Smooth muscle cell (in vitro differentiated cells): ENCODE data around the gene CNTN4. TPM values are rescaled to one million over a fixed set of nuclear protein-coding genes. Genes with fewer than 3 reads are reported as not detected.

Source experiments
- DNase-seq: peaks from one replicate; lab custom pipeline; 2025; ENCODE audit not compliant: unreplicated experiment; lab: John Stamatoyannopoulos, UW
- H2AFZ ChIP-seq: fragments of 200-600 bp; sonication (generic); 2 replicates; pipeline ENCODE4 v1.6.0; 2016; ENCODE audit warnings: antibody characterized with exemption, low read depth, mild to moderate bottlenecking
- H3F3A ChIP-seq: fragments of 200-600 bp; sonication (generic); 2 replicates; pipeline ENCODE4 v1.6.0; 2017; ENCODE audit warnings: antibody characterized with exemption, low read depth
- H3K27ac ChIP-seq: fragments of 200-600 bp; sonication (generic); 2 replicates; pipeline ENCODE4 v1.5.1; 2016; ENCODE audit warnings: low read depth, mild to moderate bottlenecking
- H3K27me3 ChIP-seq: fragments of 200-600 bp; sonication (generic); 2 replicates; pipeline ENCODE4 v1.6.1; 2016; ENCODE audit warnings: low read depth, mild to moderate bottlenecking
- H3K36me3 ChIP-seq: fragments of 200-600 bp; sonication (generic); 2 replicates; pipeline ENCODE4 v1.5.1; 2016; ENCODE audit warnings: low read depth
- H3K4me1 ChIP-seq: fragments of 200-600 bp; sonication (generic); 2 replicates; pipeline ENCODE4 v1.5.1; 2016; ENCODE audit warnings: low read depth
- H3K4me2 ChIP-seq: fragments of 200-600 bp; sonication (generic); 2 replicates; pipeline ENCODE4 v1.6.0; 2016; ENCODE audit warnings: mild to moderate bottlenecking
- H3K4me3 ChIP-seq: fragments of 200-600 bp; sonication (generic); 2 replicates; pipeline ENCODE4 v1.5.1; 2016; ENCODE audit warnings: mild to moderate bottlenecking
- H3K79me2 ChIP-seq: fragments of 200-600 bp; sonication (generic); 2 replicates; pipeline ENCODE4 v1.6.0; 2016; ENCODE audit warnings: low read depth, mild to moderate bottlenecking
- H3K9ac ChIP-seq: fragments of 200-600 bp; sonication (generic); 2 replicates; pipeline ENCODE4 v1.6.0; 2016; ENCODE audit warnings: low read depth
- H3K9me3 ChIP-seq: fragments of 200-600 bp; sonication (generic); replicated peaks from 2 replicates; pipeline ENCODE4 v1.5.1; 2016; ENCODE audit warnings: low read depth
- H4K20me1 ChIP-seq: fragments of 200-600 bp; sonication (generic); 2 replicates; pipeline ENCODE4 v1.6.0; 2016; ENCODE audit warnings: low read depth
- CTCF ChIP-seq: fragments of 200-600 bp; sonication (generic); IDR thresholded peaks from 2 replicates; pipeline ENCODE4 v1.5.1; 2017; ENCODE audit warnings: borderline replicate concordance, mild to moderate bottlenecking, antibody characterized with exemption; ENCODE audit not compliant: insufficient read depth, poor library complexity, severe bottlenecking
- WGBS: methylation state at CpG from one replicate; pipeline ENCODE4 v1.1.7; 2016; ENCODE audit warnings: low lambda C conversion rate; 5-methylcytosine and 5-hydroxymethylcytosine counted together
- polyA plus RNA-seq: library from polyadenylated mRNA; unstranded; fragments of >200 nt; fragmentation: Nextera tagmentation; extraction: Ambion mirVana; gene quantifications from 2 replicates; pipeline ENCODE4 v1.2.1, GENCODE V29; 2016
- total RNA-seq: library from RNA; depleted of rRNA; stranded (reverse); fragments of >200 nt; gene quantifications from 2 replicates; pipeline ENCODE4 v1.2.3, GENCODE V29; 2014

CNTN4 gene
- total and polyA plus RNA-seq, 2 experiments from 2014 or later, result 12.1 to 15.8 TPM

GRCh38 chr3:2363854-2364253, 265.2 kb downstream of the CNTN4 start:
- 80% methylated on average over 2 of the region's 2 CpGs for WGBS
- H3K79me2 ChIP-seq, result no peaks in the 10 kb centered on the region
- no peak overlapping the region for H2AFZ ChIP-seq
- H3K4me2 ChIP-seq, result no peak overlapping the region
- no peaks in the 10 kb centered on the region for H3F3A ChIP-seq
- H3K4me3 ChIP-seq, result no peak overlapping the region
- H3K36me3 ChIP-seq, result no peaks in the 10 kb centered on the region
- no peaks in the 10 kb centered on the region for H3K4me1 ChIP-seq
- no peaks in the 10 kb centered on the region for H4K20me1 ChIP-seq
- TF ChIP-seq CTCF, result no peak
- peaks cover 4% of the 10 kb centered on the region for H3K27me3 ChIP-seq
- no peak overlapping the region for H3K27ac ChIP-seq
- H3K9ac ChIP-seq, result no peak overlapping the region
- DNase-seq, result no peak
- no peaks in the 10 kb centered on the region for H3K9me3 ChIP-seq

GRCh38 chr3:2370317-2370716, 271.7 kb downstream of the CNTN4 start:
- H3K9ac ChIP-seq, result no peak overlapping the region
- TF ChIP-seq CTCF, result no peak
- no peak overlapping the region for H2AFZ ChIP-seq

GRCh38 chr3:2372306-2372705, 273.6 kb downstream of the CNTN4 start:
- H3K9me3 ChIP-seq, result no peaks in the 10 kb centered on the region
- 67% methylated on average over 1 of the region's 1 CpG for WGBS
- no peak overlapping the region for H3K4me3 ChIP-seq
- no peaks in the 10 kb centered on the region for H3F3A ChIP-seq
- no peaks in the 10 kb centered on the region for H3K4me1 ChIP-seq
- no peaks in the 10 kb centered on the region for H3K27me3 ChIP-seq
- DNase-seq, result no peak
- no peaks in the 10 kb centered on the region for H3K36me3 ChIP-seq
- no peak overlapping the region for H3K4me2 ChIP-seq
- H3K27ac ChIP-seq, result no peak overlapping the region
- TF ChIP-seq CTCF, result no peak
- no peaks in the 10 kb centered on the region for H3K79me2 ChIP-seq
- H4K20me1 ChIP-seq, result no peaks in the 10 kb centered on the region
- no peak overlapping the region for H3K9ac ChIP-seq
- no peak overlapping the region for H2AFZ ChIP-seq

More at GRCh38 chr3:2370317-2370716, 271.7 kb downstream of the CNTN4 start:
- H3K4me2 ChIP-seq, result no peak overlapping the region
- peaks cover under 1% of the 10 kb centered on the region for H3K27me3 ChIP-seq
- DNase-seq, result no peak
- H3K79me2 ChIP-seq, result no peaks in the 10 kb centered on the region
- H3K9me3 ChIP-seq, result no peaks in the 10 kb centered on the region
- H3K4me3 ChIP-seq, result no peak overlapping the region
- H3K36me3 ChIP-seq, result no peaks in the 10 kb centered on the region
- H4K20me1 ChIP-seq, result no peaks in the 10 kb centered on the region
- no peaks in the 10 kb centered on the region for H3K4me1 ChIP-seq
- no peaks in the 10 kb centered on the region for H3F3A ChIP-seq
- no peak overlapping the region for H3K27ac ChIP-seq

GRCh38 chr3:2375376-2375775, 276.7 kb downstream of the CNTN4 start:
- H3K79me2 ChIP-seq, result no peaks in the 10 kb centered on the region
- WGBS, result 91% methylated on average over 3 of the region's 3 CpGs
- no peak overlapping the region for H3K4me3 ChIP-seq
- no peaks in the 10 kb centered on the region for H4K20me1 ChIP-seq
- no peak for TF ChIP-seq CTCF
- H3K9me3 ChIP-seq, result no peaks in the 10 kb centered on the region
- H3K27me3 ChIP-seq, result no peaks in the 10 kb centered on the region
- no peak overlapping the region for H3K4me2 ChIP-seq
- no peak overlapping the region for H2AFZ ChIP-seq
- H3F3A ChIP-seq, result no peaks in the 10 kb centered on the region
- H3K4me1 ChIP-seq, result no peaks in the 10 kb centered on the region
- no peak overlapping the region for H3K9ac ChIP-seq
- H3K36me3 ChIP-seq, result no peaks in the 10 kb centered on the region
- no peak for DNase-seq
- no peak overlapping the region for H3K27ac ChIP-seq
